Activated CD4-positive, alpha-beta T cell treated with anti-CD3 and anti-CD28 coated beads, Interleukin-2, amount 50 U/mL, for 48 hours (primary cell): ENCODE results near the gene KATNAL1.
A peak's percentile ranks its signal among the peaks of the same experiment; 100 is the strongest.

Experiments
- DNase-seq, 2 experiments: peaks; one replicate each; pipeline ENCODE4 v3.0.0-alpha.2; 2020

KATNAL1 gene

DNA sequence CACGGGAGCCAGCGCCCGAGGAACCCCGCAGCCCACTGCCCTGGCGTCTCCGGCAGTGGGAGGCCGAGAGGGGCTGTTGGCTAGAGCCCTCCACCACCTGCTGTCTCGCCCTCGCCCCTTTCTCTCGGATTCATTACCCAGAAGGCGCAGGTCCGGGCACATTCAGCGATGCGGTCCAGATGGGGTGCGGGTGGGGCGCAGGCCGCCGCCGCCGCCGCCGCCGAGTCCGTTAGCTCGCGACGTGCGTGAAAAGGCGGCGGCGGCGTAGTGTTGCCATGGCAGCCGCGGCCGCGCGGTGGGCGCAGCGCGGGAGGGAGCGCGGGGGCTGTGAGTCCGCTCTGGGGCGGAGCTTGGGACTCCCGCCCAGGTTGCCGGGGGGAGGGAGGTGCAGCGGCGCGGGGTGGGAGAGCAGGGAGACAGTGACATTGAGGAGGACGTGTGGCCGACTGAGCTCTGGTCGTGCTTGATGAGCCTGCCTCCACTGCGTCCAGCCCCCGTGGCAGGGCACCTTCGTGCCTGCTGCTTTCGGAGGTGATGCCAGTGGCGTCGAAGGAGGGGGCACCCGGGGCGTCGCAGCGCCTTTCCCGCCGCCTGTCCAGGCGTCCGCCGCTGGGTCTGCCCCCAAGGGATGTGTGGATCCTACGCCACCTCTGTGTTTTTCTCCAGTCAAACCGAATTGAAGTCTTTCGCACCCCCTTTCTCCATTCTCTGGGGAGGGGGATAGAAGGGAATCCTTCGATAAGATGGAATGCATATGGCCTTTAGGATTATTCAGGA lies at the start of gene KATNAL1:
KATNAL1 (minus strand) TSS at position 358 of the 777 bp plus-strand sequence. CDS start 23,774 bp downstream, outside the sequence.
- peak; percentile 74 to 75 for DNase-seq

DNA sequence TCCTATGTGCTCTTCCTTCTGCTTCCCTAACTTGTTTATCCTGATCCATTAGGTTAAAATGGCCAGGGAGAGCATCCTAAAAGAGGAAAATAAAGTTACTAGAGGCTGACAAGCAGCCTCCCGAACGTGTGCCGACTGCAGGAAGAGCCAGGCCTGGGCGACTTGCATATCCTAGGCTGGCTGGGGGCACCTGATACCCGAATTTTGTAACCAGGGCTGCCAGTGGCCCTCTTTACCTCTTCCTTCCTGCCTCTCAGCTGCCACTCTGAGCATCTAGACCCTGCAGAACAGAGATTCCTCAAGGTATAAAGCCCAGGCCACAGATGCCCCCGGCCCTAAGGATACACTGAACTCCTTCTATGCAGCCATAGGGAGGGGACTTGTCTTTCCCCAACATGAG lies 48.5 kb upstream of the KATNAL1 start:
- DNase-seq: no peak

DNA sequence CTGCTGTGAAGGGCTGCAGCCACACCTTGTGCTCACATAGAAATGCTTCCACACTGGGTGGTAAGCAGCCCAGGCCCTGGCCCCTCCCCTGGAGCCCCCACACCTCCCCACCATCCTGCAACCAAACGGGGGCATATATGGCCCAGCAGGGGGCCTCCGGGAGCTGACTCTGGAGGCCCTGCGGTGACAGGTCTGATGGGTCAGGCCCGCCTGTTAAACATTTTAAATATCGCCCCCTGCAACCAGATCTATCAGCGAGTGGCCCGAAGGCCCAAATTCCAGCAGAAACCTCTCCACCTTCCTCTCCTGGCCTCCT lies 48.0 kb upstream of the KATNAL1 start:
- DNase-seq: no peak

DNA sequence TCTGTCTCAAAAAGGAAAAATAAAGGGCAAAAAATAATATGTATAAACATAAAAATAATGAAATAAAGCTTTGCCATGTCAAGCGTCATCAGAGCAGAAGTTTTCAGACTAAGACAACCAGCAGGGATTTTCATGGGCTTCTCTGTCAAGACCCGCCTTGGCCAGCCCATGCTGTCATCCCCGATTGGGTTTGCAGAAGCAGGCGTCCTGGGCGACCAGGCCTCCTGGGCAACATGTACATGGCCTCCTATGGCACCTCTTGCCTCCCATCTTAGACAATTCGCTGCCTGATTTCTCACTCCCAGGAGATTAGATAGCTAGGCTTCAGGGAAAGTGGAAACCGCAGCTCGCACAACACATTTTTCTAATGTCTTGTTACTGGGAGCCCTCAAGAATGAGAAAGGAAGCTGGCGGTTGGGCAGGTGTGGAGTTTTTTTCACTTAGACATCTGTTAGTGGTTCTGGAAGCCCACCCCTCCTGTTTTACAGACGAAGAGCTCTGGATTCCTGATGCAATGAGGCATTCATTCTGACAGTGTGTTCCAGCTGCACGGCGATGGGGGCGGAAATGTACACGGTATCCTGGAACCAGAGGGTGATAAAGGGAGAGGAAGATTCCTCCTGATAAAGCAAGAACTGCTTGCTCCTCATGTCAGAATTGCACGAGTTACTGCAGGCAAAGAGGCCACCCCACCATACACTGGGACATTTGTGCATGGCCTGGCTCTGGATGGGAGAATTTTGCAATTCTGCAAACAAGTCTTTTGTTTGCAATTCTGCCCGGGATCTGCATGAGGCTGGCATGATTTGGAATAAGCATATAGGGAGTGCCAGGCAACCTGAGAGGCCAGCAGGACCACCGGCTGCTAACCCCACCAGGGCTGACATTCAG lies 47.4 kb upstream of the KATNAL1 start:
- DNase-seq: no peak

DNA sequence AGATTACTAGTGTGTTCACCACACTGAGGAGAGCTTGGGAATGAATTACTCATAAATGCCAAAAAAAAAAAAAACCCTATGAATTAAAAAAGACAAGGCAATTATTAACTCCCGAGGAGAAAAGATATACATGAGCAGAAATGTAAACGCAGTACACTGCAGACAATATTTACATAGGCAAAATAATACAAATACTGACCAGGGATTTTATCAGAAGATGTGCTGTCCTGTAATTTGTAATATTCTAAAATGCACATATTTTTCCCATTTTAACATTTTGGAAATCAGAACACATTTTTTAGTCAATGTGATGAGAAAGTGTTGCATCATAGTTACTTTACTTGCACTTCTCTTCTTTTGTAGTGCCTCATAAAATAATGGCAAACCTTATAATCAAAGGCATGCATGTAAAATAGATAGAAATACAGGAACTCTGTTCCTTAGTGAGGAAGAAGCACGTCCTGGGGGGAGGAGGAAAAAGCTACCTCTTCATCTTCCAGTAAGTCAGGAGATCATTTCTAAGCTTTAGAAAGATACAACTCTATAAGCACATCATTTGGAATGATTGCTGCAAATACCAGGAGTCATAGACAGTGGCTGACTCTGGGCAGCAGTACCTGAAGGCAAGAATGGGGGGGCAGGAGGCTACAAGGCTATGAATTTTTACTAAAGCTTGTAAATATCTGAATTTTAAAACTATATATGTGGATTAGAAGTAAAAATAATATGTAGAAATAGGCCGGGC lies 46.3 kb upstream of the KATNAL1 start:
- no peak for DNase-seq

DNA sequence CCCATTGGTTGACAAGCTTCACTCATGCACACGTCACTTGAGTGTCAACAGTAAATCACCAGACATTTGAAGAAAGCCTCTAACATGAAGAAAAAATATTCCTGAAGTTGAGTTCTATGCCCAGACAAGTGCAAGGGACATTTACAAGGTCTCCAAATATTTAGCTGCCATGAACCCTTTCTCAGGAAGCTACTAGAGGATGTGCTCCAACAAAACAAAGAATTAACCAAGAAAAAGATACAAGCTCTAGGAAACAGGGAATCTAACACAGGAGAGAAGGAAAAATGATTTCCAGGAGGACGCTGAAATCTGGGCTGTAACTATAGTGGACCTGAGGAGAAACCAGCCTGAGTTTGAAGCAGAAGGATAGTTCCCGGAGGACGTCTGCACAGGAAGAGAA lies 45.7 kb upstream of the KATNAL1 start:
- no peak for DNase-seq

DNA sequence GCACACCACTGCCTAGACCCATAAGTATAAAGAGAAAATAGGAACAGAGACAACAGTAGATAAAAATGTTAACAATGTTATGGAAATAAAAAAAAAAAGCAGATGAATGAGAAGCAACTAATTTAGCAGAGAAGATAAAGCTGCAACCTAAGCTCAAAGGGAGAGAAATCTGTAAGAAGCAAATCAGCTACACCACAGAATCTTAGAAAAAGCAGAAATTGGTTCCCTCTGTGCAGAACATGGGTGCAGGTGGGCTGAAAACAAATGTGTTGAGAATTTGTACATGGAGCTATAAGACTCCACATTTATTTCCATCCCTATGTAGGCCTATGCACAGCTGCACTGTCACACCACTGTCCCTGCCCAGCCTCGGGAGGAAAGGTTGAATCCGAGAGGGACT lies 44.8 kb upstream of the KATNAL1 start:
- DNase-seq: no peak

DNA sequence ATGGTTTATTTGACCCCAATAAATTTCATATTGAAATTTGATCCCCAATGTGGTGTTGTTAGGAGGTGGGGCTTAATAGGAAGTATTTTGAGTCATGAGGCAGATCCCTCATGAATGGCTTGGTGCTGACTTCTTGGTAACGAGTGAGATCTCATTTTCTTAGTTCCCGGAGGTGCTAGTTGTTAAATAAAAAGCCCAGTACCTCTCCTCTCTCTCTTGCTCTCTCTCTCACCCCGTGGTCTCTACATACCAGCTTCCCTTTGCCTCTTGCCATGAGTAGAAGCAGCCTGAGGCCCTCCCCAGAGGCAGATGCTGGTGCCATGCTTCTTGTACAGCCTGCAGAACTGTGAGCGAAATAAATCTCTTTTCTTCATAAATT lies 39.4 kb upstream of the KATNAL1 start:
- DNase-seq: no peak

GRCh38 chr13:30346153-30346788 lies 38.9 kb upstream of the KATNAL1 start:
- DNase-seq: peak; percentile 47 to 63

DNA sequence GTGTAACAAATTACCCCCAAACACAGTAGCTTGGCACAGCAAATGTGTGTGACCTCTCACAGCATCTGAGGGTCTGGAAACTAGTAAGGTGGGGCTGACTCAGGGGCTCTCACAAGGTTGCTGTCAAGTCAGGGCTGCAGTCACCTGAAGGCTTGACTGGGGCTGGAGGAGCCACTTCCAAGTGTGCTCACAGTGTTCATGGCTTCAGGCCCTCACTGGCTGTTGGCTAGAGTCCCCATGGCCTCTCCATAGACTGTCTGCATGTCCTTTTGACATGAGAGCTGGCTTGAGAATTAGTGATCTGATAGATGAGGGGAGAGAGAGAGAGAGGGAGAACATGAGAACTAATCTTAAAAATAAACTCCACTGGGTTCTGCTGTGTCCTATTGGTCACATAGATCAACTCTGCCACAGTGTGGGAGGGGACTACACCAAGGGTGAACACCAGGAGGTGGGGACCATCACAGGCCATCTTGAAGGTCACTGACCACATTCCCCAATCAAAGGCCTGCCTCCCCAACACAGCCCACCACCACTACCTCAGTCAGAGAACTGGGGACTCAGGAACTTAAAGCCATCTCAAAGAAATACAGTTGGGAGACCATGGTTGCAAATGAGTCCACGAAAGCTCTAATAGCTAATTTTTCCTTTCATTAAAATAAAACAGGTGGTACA lies 38.2 kb upstream of the KATNAL1 start:
- no peak for DNase-seq

GRCh38 chr13:30341815-30342570 lies 34.6 kb upstream of the KATNAL1 start:
- no peak for DNase-seq

GRCh38 chr13:30340331-30341250 lies 33.2 kb upstream of the KATNAL1 start:
- no peak for DNase-seq

DNA sequence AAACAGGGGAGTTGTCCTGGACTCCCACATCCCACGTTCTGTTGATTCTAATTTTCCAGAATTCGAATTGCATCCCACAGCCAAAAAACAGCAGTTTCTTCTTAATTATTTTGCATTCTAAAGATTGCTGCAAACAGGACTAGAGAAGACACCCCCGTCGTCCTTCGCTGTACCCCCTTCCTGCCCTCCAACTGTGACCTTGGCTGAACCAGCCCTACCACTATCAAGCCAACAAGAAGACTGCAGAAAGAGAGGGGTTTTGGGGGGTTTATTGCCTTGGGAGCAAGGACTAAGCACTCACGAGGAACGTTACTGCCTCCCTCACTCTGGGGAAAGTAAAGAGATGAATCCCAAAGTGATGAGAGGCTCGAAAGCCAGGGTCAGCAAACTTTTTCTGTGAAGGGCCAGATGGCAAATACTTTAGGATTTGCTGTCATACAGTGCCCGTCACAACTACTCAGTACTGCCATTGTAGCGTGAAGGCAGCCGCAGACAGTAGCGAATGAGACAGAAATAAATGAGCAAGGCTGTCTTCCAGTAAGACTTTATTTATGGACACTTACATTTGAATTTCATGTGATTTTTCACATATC lies 32.5 kb upstream of the KATNAL1 start:
- DNase-seq: no peak

DNA sequence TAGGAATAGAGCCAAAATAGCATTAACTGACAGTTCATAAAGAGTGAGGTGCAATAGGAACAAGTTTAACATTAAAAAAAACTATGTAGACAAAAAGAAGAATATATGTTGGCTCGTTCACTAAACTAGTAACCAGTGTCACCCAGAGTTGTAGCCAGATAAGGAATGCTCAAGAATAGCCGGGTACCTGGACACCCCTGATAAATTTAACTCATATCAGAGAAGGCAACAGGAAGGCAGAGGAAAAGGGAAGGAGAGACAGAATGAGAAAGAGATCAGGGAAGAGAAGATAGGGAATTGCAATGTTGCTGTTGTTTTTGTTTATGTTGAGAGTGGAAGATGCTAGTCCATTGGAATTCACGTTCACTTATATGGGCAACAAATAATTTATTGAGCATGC lies 31.6 kb upstream of the KATNAL1 start:
- no peak for DNase-seq

DNA sequence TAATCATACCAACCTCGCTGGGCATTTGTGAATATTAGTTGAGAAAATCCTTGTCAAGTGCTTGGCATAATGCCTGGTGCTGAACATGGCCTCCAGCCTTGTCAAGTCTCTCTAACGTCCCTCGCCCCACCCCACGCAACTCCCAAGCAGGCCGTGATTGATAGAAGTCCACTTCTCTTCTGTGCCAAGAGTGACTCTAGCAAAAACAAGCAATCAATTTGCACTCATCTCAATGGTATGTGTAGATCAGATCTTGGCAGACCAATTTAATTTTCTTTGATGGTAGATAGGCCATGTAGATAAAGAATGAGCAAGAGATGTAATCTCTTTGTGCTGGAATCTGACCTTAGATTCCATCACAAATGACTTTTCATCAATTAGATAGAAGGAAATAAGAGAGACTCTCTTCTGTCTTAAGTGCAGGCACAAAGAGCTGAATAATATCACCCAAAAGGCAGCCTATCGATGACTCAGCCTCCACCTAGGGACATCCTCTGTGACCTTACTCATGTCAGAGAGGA lies 31.0 kb upstream of the KATNAL1 start:
- DNase-seq: no peak

- no peak for DNase-seq
These were observed 29.8 kb upstream of the KATNAL1 start for GRCh38 chr13:30337061-30337610.

GRCh38 chr13:30334663-30335386 lies 27.5 kb upstream of the KATNAL1 start:
- DNase-seq: no peak

GRCh38 chr13:30333616-30334015 lies 26.3 kb upstream of the KATNAL1 start:
- no peak for DNase-seq
